SKM-1 treated with dmso at 0.1 percent for 144 hours (cell line): ENCODE results near the gene ZDHHC23.

ENCODE experiments used
- DNase-seq: peaks from one replicate; lab custom pipeline; 2025; ENCODE audit not compliant: unreplicated experiment; lab: John Stamatoyannopoulos, UW

ZDHHC23 gene

GRCh38 chr3:113985541-113985940 lies 37.7 kb downstream of the ZDHHC23 start:
- no peak for DNase-seq

GRCh38 chr3:114005481-114005880 lies 57.7 kb downstream of the ZDHHC23 start:
- DNase-seq = no peak

GRCh38 chr3:114011059-114011797 lies 63.4 kb downstream of the ZDHHC23 start:
- peak; percentile 12 for DNase-seq
